Adrenal gland (tissue), 12 donors: ENCODE measurements around the gene FAHD2A. TPM values are rescaled to one million over a fixed set of nuclear protein-coding genes. Genes with fewer than 3 reads are reported as not detected.
"Not testable (repeated sequence)": the region's sequence is repeated elsewhere in the genome, so short reads cannot be mapped to it uniquely, and the experiment has no call there.

Experiments
- DNase-seq, 7 donors: peaks; one replicate each; pipeline ENCODE4 v3.0.0-alpha.2; 2019 to 2020
- H3K27ac ChIP-seq, 5 donors: fragments of 200-600 bp; sonication (generic) in 4 of 5; 1 replicate in 3 of 5; 2 replicates in 2 of 5; pipeline versions ENCODE4 v1.5.1 to v1.8.0; 2016 to 2020; ENCODE audit warnings: mild to moderate bottlenecking in 1 of 5
- H3K27me3 ChIP-seq: fragments of 200-600 bp; 2 replicates; pipeline ENCODE4 v1.8.0; 2021
- H3K36me3 ChIP-seq, 2 donors: fragments of 200-600 bp; replicated peaks in 1 of 2; 1 replicate in 1 of 2; 2 replicates in 1 of 2; pipeline versions ENCODE4 v1.5.1 to v1.8.0; 2018 to 2022
- H3K4me1 ChIP-seq, 2 donors: fragments of 200-600 bp; replicated peaks in 1 of 2; 1 replicate in 1 of 2; 2 replicates in 1 of 2; pipeline versions ENCODE4 v1.5.1 to v1.8.0; 2018 to 2021
- H3K4me3 ChIP-seq, 4 donors: fragments of 200-600 bp; sonication (generic) in 3 of 4; one replicate each; pipeline ENCODE4 v1.5.1; 2016 to 2018
- H3K9me3 ChIP-seq, 3 donors: fragments of 200-600 bp; sonication (generic) in 1 of 3; replicated peaks in 1 of 3; 1 replicate in 2 of 3; 2 replicates in 1 of 3; pipeline versions ENCODE4 v1.5.1 to v1.8.0; 2016 to 2021
- POLR2A ChIP-seq, 2 donors: fragments of 450-650 bp; IDR thresholded peaks; one replicate each; pipeline ENCODE4 v1.6.1; 2017; ENCODE audit warnings: antibody characterized with exemption in 2 of 2, mild to moderate bottlenecking in 2 of 2, moderate library complexity in 1 of 2
- WGBS, 4 donors: extraction: QIAGEN DNeasy Blood & Tissue Kit in 2 of 4; methylation state at CpG; one replicate each; pipeline versions ENCODE4 v1.1.5 to v1.1.7; 2013 to 2017; 5-methylcytosine and 5-hydroxymethylcytosine counted together
- intact Hi-C, 2 donors: fragments of 100-400 bp; cut with DNase I; formaldehyde crosslinking; loops; one replicate each; pipeline versions ENCODE4 v1.14.1 to v1.15.0; 2022 to 2023
- polyA plus RNA-seq, 3 donors: library from polyadenylated mRNA; stranded (reverse); fragments of 200-250 nt in 2 of 3; fragments of 350-450 nt in 1 of 3; fragmentation: Illumina TruSeq in 1 of 3; extraction: RNeasy Lipid Tissue Mini Kit (QIAGEN cat#74804) in 1 of 3; gene quantifications; one replicate each; pipeline ENCODE4 v1.2.3, GENCODE V29; 2013 to 2014
- total RNA-seq, 9 donors: library from RNA; depleted of rRNA in 4 of 9; stranded (reverse); fragments of >200 nt in 4 of 9; fragments of 120-200 nt in 1 of 9; fragmentation: NEBNext Ultra II Directional in 1 of 9; extraction: Animal tissue kit (Norgen Biotek cat#: 25700) in 1 of 9; gene quantifications; one replicate each; pipeline versions ENCODE4 v1.1.0 to v1.2.4, GENCODE V29; 2013 to 2023
- TF ChIP-seq, protein P1 (sequence below), 6 experiments: fragments of 450-650 bp in 4 of 6; fragments of 200-600 bp in 2 of 6; sonication (generic) in 1 of 6; IDR thresholded peaks; 1 replicate in 5 of 6; 2 replicates in 1 of 6; pipeline versions ENCODE4 v1.5.1 to v1.8.0; 2016 to 2021; ENCODE audit warnings: antibody characterized with exemption in 6 of 6, mild to moderate bottlenecking in 2 of 6, moderate library complexity in 1 of 6
- donor health status: healthy with polysubstance abuse.
- donor health status: Bipolar disorder and iron deficiency.
- donor health status: DM: yes; HTN: yes; CAD: no.
- donor health status: DM: no; HTN: no; CAD: no.
- donor health status: DM: no; HTN: no; CAD: no.
- donor health status: DM: yes; HTN: yes; CAD: no.

FAHD2A gene
- total and polyA plus RNA-seq, 12 donors = 12.9 to 63.1 (median 28.4) TPM

DNA sequence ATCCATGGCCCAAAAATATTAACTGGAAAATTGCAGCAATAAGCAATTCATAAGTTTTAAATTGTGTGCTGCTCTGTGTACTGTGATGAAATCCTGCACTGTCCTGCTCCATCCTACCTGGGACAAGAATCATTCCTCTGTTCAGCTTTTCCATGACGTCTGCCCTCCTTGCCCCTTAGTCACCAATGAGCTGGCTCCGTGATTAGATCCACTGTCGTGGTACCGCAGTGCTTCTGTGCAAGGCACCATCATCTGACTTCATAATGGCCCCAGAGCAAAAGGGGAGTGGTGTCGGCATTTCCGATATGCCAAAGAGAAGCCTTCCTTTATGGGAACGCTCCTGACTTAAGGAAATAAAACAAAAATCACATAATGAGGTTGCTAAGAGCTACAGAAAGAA, 3.4 kb upstream of the FAHD2A start:
- DNase-seq = no peak
- WGBS, 4 donors = 92 to 96% (median 94%) methylated on average over 7 of the region's 7 CpGs

GRCh38 chr2:95401480-95401879, 1.0 kb upstream of the FAHD2A start:
- no peak overlapping the region for H3K27ac ChIP-seq
- TF ChIP-seq, protein P1, sequence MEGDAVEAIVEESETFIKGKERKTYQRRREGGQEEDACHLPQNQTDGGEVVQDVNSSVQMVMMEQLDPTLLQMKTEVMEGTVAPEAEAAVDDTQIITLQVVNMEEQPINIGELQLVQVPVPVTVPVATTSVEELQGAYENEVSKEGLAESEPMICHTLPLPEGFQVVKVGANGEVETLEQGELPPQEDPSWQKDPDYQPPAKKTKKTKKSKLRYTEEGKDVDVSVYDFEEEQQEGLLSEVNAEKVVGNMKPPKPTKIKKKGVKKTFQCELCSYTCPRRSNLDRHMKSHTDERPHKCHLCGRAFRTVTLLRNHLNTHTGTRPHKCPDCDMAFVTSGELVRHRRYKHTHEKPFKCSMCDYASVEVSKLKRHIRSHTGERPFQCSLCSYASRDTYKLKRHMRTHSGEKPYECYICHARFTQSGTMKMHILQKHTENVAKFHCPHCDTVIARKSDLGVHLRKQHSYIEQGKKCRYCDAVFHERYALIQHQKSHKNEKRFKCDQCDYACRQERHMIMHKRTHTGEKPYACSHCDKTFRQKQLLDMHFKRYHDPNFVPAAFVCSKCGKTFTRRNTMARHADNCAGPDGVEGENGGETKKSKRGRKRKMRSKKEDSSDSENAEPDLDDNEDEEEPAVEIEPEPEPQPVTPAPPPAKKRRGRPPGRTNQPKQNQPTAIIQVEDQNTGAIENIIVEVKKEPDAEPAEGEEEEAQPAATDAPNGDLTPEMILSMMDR (IDR thresholded peaks at IDR 0.05) = no peak
- TF ChIP-seq POLR2A (IDR thresholded peaks at IDR 0.05) = no peak
- DNase-seq = no peak
- no peaks in the 10 kb centered on the region for H3K36me3 ChIP-seq
- H3K4me3 ChIP-seq = peak overlapping the region in 1 of 4 donors; percentile 88
- peaks cover 13 to 15% of the 10 kb centered on the region in 2 donors for H3K4me1 ChIP-seq
- no peaks in the 10 kb centered on the region for H3K27me3 ChIP-seq
- intact Hi-C loops = no loop called here
- no peaks in the 10 kb centered on the region for H3K9me3 ChIP-seq
- WGBS, 4 donors = 78 to 87% (median 85%) methylated on average over 9 of the region's 9 CpGs

More for the DNA sequence above, 3.4 kb upstream of the FAHD2A start:
- Histone ChIP-seq H3K27me3 (no peaks in the 10 kb centered on the region), H3K4me1 (peaks cover 13 to 15% of the 10 kb centered on the region in 2 donors), H3K4me3 (no peak overlapping the region), H3K36me3 (no peaks in the 10 kb centered on the region), H3K9me3 (no peaks in the 10 kb centered on the region), H3K27ac (no peak overlapping the region)
- TF ChIP-seq, protein P1 (IDR thresholded peaks at IDR 0.05) = no peak
- TF ChIP-seq POLR2A (IDR thresholded peaks at IDR 0.05) = no peak
- intact Hi-C loops = no loop called here

GRCh38 chr2:95402004-95402369, 521 bp upstream of the FAHD2A start:
- H3K27me3 ChIP-seq, intact Hi-C loops, H3K36me3 ChIP-seq, H3K9me3 ChIP-seq: not testable (repeated sequence)
- Histone ChIP-seq H3K27ac (peak overlapping the region in 3 of 5 donors; percentile 82 to 93 (median 86)), H3K4me3 (peak overlapping the region; percentile 88 to 99 (median 95)), H3K4me1 (peaks cover 13 to 15% of the 10 kb centered on the region in 2 donors)
- WGBS, 4 donors = 1 to 6% (median 2%) methylated on average over 6 to 10 of the region's 10 CpGs; no CpG with 5 or more reads in 1 of the 4 donors
- DNase-seq = peak in 1 of 7 donors; percentile 40

DNA sequence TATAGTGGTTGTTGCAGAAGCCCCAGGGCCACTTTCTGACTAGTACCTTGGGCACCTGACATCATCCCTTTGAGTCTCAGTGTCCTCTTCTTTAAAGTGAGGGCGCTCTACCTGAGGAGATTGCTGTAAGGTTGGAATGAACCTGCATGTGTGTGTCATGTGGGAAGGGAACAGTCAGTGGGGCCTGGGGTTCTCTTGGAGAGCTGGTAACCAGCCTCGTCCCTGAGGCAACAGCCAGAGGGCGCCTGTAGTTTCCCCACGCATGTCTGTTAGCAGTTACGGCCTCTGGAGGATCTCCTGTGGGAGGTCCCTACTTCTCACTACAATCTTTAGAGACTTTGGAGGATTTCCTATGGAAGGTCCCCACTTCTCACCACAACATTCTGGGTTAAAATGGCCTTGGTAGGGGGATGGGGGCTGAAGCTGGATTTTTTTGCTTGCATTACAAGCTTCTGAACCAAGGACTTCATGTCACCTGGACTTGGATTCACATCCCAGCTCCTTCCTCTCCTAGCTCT, 755 bp downstream of the FAHD2A start:
- H3K27me3 ChIP-seq, H3K36me3 ChIP-seq, H3K9me3 ChIP-seq, intact Hi-C loops: not testable (repeated sequence)
- H3K27ac ChIP-seq = peak overlapping the region in 3 of 5 donors; percentile 82 to 93 (median 86)
- peaks cover 13 to 15% of the 10 kb centered on the region in 2 donors for H3K4me1 ChIP-seq
- WGBS, 4 donors = 3 to 7% (median 4%) methylated on average over 4 to 5 of the region's 5 CpGs
- peak in 4 of 7 donors; percentile 38 to 56 (median 40) for DNase-seq
- TF ChIP-seq, protein P1 (IDR thresholded peaks at IDR 0.05) = peak in 4 of 6 experiments; percentile 15 to 33 (median 28)
- H3K4me3 ChIP-seq = peak overlapping the region; percentile 88 to 99 (median 95)

DNA sequence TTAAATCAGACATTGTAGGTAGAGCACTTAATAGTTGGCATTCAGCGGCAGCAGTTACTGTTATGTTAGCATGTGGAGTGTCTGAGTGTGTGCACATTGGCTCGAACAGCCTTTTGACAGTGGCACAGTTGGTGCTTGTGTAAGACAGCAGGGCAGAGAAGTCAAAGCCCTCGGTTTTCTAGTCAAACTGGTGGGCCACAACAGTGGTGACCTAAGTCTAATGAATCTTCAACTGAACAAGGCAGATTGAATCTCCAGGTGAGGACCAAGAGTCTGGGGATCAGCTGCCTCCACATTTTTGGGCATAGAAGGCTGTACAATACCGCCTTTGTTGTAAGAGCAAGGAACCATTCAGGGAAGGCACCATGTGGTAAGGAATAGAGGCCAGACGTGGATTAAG, 1.3 kb downstream of the FAHD2A start:
- H3K4me3 ChIP-seq, H3K36me3 ChIP-seq, H3K27me3 ChIP-seq, H3K27ac ChIP-seq, H3K9me3 ChIP-seq, intact Hi-C loops, DNase-seq: not testable (repeated sequence)
- peaks cover 13 to 15% of the 10 kb centered on the region in 2 donors for H3K4me1 ChIP-seq
- whole genome bisulfite sequencing, 4 donors = 91 to 98% (median 94%) methylated on average over 5 of the region's 5 CpGs

DNA sequence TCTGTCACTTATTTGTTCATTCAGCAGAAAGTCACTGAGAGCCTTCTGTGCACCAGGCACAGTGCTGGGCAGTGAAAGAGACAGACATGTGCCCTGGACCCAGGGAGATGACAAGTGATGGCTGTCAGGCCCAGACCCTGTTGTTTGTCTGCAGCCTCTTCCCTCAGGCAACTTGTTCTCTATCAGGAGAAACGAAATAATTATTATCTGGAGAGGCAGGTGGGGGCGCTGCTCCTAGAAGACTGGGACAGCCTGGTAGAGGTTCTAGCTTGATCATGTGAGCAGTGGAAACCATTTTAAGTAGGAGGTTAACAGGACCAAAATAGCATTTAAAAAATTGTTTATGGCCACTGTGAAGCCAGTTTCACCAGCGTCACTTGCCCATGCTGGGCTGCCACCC, 2.2 kb downstream of the FAHD2A start:
- 82 to 89% (median 87%) methylated on average over 3 of the region's 3 CpGs for WGBS, 4 donors
- DNase-seq, H3K27ac ChIP-seq, H3K27me3 ChIP-seq, intact Hi-C loops, H3K9me3 ChIP-seq, H3K36me3 ChIP-seq, H3K4me3 ChIP-seq: not testable (repeated sequence)
- H3K4me1 ChIP-seq = peaks cover 13 to 15% of the 10 kb centered on the region in 2 donors

GRCh38 chr2:95411239-95411638, 8.7 kb downstream of the FAHD2A start:
- H3K9me3 ChIP-seq, H3K4me3 ChIP-seq, H3K27me3 ChIP-seq, H3K36me3 ChIP-seq, H3K4me1 ChIP-seq: not testable (repeated sequence)
- WGBS, 4 donors = 64 to 75% (median 67%) methylated on average over 4 to 5 of the region's 5 CpGs
- peak in 4 of 7 donors; percentile 31 to 72 (median 40) for DNase-seq
- H3K27ac ChIP-seq = peak overlapping the region in 1 of 5 donors; percentile 5
- intact Hi-C loops = loop anchor here in 1 of 2 donors (5.0 kb wide), 1 partner anchor 321 kb away; no protein-coding TSS in a partner anchor
